ENCODE results near the gene ZNF69. TPM values are rescaled to one million over a fixed set of nuclear protein-coding genes. Genes with fewer than 3 reads are reported as not detected.
"Not testable (repeated sequence)": the region's sequence is repeated elsewhere in the genome, so short reads cannot be mapped to it uniquely, and the experiment has no call there.

Gene ZNF69
- not detected in 2 replicates for total RNA-seq (2014; rRNA removed; shearing (Covaris generic))

DNA sequence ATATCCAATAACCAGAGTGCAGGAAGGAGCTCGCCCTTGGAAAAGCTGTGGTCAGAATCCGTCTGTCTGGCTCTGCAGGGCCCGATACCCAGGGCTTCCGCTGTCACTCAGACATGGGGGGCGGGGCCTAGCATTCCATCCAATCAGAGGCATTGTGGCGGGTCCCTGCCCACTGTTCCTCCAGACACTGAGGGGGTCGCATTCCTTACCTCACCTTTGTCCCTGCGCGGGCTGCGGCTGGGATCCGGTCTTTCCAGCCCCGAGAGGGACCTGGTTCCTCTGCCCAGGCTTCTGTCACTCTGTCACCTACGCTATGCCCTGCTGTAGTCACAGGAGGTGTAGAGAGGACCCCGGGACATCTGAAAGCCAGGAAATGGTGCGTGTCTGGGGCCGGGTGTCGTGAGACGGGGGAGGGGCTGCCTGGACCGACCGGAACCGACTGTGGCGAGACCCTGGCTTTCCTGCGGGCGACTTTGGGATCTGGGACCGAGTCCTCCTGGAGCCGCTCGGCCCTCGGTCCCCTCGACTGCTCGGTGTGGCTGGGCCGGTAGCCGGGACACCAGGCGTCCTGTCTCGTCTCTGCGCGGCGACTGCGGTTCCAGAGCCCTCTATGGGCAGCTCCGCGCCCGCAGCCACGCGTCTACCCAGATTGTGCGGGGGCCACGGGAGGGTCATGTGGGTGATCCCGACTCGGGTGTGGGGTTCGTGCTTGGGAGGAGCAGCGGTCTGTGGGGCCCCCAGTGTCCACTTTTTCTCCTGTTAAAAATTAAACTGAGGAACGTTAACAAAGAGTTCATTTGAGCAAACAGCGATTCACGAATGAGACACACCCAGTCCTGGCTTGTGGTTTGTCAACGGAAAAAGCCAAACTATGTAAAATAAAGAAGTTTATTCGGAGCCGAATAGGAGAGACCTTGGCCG lies at the start of gene ZNF69:
Gene ZNF69, plus strand, starts transcription at position 172 of the 921 bp plus-strand sequence. Its CDS starts 142 bp downstream, at position 314.
- DNase-seq (ENCODE audit: low spot score) = no peak

GRCh38 chr19:11843722-11844121 lies 43.9 kb upstream of the ZNF69 start:
- no peak for DNase-seq (ENCODE audit: low spot score)

- not testable (repeated sequence) for DNase-seq (ENCODE audit: low spot score)
Observed at GRCh38 chr19:11847615-11848014, 40.0 kb upstream of the ZNF69 start.

DNA sequence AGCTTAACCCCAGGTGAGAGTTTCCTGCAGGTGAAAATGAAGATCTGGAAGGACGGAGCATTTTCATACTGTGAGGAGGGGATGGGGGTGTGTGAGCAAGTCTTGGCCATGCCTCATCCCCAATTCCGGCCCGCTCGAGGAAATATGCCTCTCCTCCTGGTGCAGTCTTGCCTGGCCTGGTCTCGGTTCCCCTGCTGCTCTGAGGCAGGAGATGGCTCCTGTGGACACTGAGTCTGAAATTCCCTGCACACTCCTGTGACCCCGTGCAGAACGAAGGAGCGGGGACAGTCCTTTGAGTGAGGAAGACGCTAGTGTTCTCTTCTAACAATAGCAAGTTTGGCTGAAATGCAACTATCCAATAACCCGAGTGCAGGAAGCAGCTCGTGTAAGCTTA lies 39.4 kb upstream of the ZNF69 start:
- DNase-seq (ENCODE audit: low spot score) = no peak

- no peak for DNase-seq (ENCODE audit: low spot score)
Observed at GRCh38 chr19:11848594-11849469, 38.8 kb upstream of the ZNF69 start, which contains the start of gene ZNF439. TSS of gene ZNF439 (plus strand) at chr19:11848726. CDS start at chr19:11848868, 142 bp downstream.

GRCh38 chr19:11850289-11850688 lies 37.3 kb upstream of the ZNF69 start:
- not testable (repeated sequence) for DNase-seq (ENCODE audit: low spot score)

- no peak for DNase-seq (ENCODE audit: low spot score)
Observed at GRCh38 chr19:11853358-11853757, 34.2 kb upstream of the ZNF69 start.

DNA sequence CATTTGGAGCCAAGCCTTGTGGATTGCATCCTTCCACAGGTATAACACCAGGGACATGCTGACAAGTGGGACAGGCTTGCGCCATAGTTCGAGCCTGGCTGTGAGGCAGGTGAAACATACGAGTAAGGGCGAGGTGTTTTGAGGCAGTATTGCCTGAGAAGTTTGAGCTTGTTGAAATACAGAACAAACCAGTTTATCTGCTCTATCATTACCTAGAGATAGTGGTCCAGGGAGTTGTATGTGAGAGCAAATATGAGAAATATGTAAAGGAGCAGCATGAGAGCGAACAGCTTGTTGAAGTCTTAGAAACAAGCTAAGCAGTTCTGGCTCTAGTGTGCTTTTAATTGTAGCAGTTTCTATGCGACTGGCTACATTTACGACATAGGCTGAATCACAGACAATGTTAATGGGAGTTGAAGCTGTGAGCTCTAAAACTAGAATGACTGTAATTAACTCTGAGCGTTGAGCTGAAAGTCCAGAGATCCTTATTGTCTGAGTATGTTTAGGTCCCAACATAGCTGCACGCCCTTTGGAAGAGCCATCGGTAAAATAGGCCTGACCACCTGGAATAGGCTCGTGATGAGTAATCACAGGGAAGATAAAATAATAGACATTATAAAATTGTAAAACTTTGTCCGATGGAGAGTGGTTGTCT lies 30.9 kb upstream of the ZNF69 start:
- DNase-seq (ENCODE audit: low spot score) = no peak

DNA sequence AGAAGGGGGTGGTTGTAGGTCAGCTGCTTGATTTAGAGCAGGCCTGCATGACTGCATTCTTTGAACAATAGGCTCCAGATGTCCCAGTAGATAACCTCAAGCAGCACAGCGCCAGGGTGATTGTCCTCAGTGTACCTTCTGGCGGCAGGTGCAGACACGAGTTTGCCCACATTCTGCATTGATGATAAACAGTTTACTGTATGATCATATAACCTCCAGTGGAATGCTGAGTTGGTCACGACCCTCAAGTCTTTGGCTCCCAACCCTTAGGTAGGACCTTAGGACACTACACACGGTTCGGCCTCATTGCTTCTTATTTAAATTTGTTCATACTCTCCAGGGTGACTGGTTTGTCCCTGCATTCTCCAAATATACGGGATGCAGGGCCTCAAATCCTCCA lies 26.9 kb upstream of the ZNF69 start:
- no peak for DNase-seq (ENCODE audit: low spot score)

DNA sequence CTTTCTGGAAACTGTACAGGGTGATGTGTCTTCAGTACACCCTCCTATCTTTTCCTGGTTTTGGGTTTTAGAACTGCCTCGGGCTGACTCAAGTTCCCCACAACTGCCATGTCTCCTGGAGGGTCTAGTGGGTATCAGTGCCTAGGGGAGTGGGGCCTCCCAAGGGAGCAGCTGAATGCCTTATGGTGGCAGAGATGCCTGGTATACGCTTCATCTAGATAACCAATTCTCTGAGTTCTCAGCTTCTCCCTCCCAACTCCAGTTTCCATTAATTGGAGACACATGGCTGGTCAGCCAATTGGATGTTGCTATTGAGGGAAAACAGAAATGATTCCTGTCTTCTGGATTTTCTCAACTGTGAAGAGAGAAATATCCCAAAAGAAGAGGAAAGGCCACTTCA lies 26.3 kb upstream of the ZNF69 start:
- no peak for DNase-seq (ENCODE audit: low spot score)

DNA sequence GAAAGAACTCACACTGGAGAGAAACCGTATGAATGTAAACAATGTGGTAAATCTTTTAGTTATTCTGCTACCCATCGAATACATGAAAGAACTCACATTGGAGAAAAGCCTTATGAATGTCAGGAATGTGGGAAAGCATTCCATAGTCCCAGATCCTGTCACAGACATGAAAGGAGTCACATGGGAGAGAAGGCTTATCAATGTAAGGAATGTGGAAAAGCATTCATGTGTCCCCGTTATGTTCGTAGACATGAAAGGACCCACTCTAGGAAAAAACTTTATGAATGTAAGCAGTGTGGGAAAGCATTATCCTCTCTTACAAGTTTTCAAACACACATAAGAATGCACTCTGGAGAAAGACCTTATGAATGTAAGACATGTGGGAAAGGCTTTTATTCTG lies 19.8 kb upstream of the ZNF69 start:
- DNase-seq (ENCODE audit: low spot score) = not testable (repeated sequence)

DNA sequence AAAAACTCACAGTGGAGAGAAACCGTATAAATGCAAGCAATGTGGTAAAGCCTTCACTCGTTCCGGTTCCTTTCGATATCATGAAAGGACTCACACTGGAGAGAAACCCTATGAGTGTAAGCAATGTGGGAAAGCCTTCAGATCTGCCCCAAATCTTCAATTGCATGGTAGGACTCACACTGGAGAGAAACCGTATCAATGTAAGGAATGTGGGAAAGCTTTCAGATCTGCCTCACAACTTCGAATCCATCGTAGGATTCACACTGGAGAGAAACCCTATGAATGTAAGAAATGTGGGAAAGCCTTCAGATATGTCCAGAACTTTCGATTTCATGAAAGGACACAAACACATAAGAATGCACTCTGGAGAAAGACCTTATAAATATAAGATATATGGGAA lies 19.4 kb upstream of the ZNF69 start:
- no peak for DNase-seq (ENCODE audit: low spot score)

DNA sequence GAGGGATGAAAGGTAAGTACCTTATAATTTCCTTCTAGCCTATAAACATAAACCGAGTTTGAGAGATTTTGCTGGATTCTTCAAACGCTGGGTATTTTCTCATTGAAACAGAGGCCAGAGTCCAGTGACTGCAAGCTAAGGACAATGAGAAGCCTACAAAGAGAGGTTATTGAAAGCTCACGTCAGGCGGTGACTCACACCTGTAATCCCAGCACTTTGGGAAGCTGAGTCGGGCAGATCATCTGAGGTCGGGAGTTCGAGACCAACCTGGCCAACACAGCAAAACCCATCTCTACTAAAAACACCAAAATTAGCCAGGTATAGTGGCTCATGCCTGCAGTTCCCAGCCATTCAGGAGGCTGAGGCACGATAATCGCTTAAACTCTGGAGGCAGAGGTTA lies 15.0 kb upstream of the ZNF69 start:
- DNase-seq (ENCODE audit: low spot score) = no peak

DNA sequence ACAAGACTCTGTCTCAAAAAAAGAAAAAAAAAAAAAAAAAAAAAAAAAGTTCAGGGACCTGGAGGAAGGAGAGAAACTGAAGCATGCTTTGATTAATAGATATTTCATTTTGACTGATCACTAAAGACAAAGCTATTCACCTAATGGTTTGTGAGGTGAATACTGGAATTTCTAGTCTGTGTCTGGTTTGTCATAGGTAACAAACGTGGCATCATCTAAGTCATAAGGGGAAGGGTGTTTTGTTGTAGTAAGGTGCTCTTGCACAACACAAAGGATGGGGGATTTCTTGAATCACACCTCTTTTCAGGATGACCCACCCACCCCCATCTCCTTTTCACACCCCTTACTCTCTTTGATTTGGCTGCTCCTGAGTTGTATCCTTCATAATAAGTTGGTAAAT lies 13.8 kb upstream of the ZNF69 start:
- no peak for DNase-seq (ENCODE audit: low spot score)

GRCh38 chr19:11879687-11880266 lies 7.8 kb upstream of the ZNF69 start:
- not testable (repeated sequence) for DNase-seq (ENCODE audit: low spot score)

DNA sequence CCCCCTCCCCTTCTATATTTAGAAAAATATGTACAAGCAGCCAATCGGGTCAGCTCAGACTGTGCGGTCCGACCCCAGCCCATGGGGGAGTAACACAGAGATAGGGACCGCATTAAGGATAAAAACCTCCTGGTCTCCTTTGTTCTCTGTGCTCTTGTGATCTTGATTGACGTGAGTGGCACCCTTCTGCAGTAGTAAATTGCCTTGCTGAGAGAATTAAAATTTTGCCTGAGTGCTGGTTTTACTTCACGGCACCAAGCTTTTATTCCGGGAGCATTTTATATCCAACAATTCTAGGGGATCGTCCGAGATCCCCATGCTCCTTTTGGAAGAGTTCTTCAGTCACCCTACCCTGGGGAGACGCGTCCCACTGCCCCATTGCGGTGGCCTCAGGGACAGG lies 7.0 kb upstream of the ZNF69 start:
- no peak for DNase-seq (ENCODE audit: low spot score)

- DNase-seq (ENCODE audit: low spot score) = peak; percentile 48
Observed at GRCh38 chr19:11881151-11881800, 6.3 kb upstream of the ZNF69 start.

DNA sequence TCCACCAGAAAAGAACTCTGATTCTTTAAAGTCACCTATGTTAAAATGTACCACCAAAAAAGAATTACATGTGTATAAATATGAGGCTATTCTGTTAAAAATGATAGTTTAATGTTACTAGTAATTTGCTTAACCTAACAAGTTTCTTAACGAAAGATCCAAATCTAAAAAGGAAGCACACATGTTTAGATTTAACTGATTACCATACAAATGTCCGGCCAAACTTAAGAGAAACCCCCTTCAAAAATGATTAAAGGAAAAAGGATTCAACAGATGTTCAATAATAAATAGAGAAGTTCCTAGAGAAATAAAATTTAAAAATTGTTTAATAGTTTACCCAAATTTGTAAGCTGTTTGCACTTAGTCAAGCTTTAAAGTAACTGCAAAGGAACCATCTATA lies 5.0 kb upstream of the ZNF69 start:
- DNase-seq (ENCODE audit: low spot score) = no peak

GRCh38 chr19:11887234-11887610 lies 360 bp upstream of the ZNF69 start:
- DNase-seq (ENCODE audit: low spot score) = no peak

GRCh38 chr19:11889901-11890300 lies 2.3 kb downstream of the ZNF69 start:
- not testable (repeated sequence) for DNase-seq (ENCODE audit: low spot score)

DNA sequence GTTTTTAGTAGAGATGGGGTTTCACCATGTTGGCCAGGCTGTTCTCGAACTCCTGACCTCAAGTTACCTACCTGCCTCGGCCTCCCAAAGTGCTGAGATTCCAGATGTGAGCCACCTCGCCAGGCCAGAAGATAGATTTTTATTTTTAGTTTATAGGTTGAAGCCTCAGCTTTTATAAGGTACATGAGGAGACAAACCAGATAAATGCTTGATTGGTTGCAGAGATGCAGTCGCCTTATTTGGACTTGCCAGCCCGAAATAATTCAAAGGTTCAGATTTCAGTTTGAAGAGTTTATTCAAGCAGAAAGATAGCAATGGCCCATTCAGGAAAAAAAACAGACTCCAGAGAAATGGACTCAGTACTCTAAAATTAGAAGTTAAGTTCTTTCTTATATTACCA lies 3.1 kb downstream of the ZNF69 start:
- DNase-seq (ENCODE audit: low spot score) = no peak
